Fibroblast of pulmonary artery (primary cell): ENCODE measurements around the gene VMO1.

Experiments
- DNase-seq: peaks from one replicate; pipeline ENCODE4 v3.0.0-alpha.2; 2010; ENCODE audit warnings: low read depth
- H3K4me3 ChIP-seq: replicated peaks from 2 replicates; pipeline ENCODE4 v1.5.1; 2011; ENCODE audit warnings: low read depth, mild to moderate bottlenecking, control low read depth, low read length, moderate library complexity
- CTCF ChIP-seq: IDR thresholded peaks from 2 replicates; pipeline ENCODE4 v1.5.1; 2011; ENCODE audit warnings: mild to moderate bottlenecking, control low read depth, low read length, inconsistent platforms; ENCODE audit errors: missing control alignments

VMO1 gene

GRCh38 chr17:4808378-4808767 lies 22.2 kb upstream of the VMO1 start:
- no peak for DNase-seq
- no peak overlapping the region for H3K4me3 ChIP-seq
- TF ChIP-seq CTCF = no peak

- no peak for DNase-seq
Observed at GRCh38 chr17:4807605-4808377, 21.6 kb upstream of the VMO1 start.

GRCh38 chr17:4806777-4807604 lies 20.8 kb upstream of the VMO1 start, which contains the start of gene PLD2:
TSS of gene PLD2 (plus strand) at chr17:4807152. CDS start at chr17:4807773, 621 bp downstream.
- TF ChIP-seq CTCF = no peak
- H3K4me3 ChIP-seq = peak within 1 kb of the TSS; percentile 70
- DNase-seq = peak; percentile 70

More at GRCh38 chr17:4807605-4808377, 21.6 kb upstream of the VMO1 start:
- peak overlapping the region; percentile 70 for H3K4me3 ChIP-seq
- TF ChIP-seq CTCF = no peak

GRCh38 chr17:4806456-4806776 lies 20.3 kb upstream of the VMO1 start:
- no peak for TF ChIP-seq CTCF
- peak overlapping the region; percentile 70 for H3K4me3 ChIP-seq
- DNase-seq = no peak

- H3K4me3 ChIP-seq = no peak within 1 kb of the TSS
- DNase-seq = no peak
- TF ChIP-seq CTCF = no peak
Observed at GRCh38 chr17:4802228-4802627, 16.1 kb upstream of the VMO1 start, which contains the start of gene C17orf114. TSS of gene C17orf114 (minus strand) at chr17:4802328.

GRCh38 chr17:4800462-4801196 lies 14.5 kb upstream of the VMO1 start:
- TF ChIP-seq CTCF = no peak
- DNase-seq = no peak
- H3K4me3 ChIP-seq = no peak overlapping the region
